Ovary (tissue), 9 donors: Measurements from ENCODE around the gene LRRC46. TPM values are rescaled to one million over a fixed set of nuclear protein-coding genes. Genes with fewer than 3 reads are reported as not detected.

ENCODE experiments used
- DNase-seq, 5 donors: peaks; one replicate each; pipeline ENCODE4 v3.0.0-alpha.2; 2019 to 2020
- H3K27ac ChIP-seq, 2 donors: fragments of 200-600 bp; one replicate each; pipeline versions ENCODE4 v1.5.1 to v1.8.0; 2019 to 2022
- H3K27me3 ChIP-seq: fragments of 200-600 bp; one replicate; pipeline ENCODE4 v1.8.0; 2022
- H3K36me3 ChIP-seq: fragments of 200-600 bp; sonication (generic); one replicate; pipeline ENCODE4 v1.5.1; 2019
- H3K4me1 ChIP-seq: one replicate; pipeline ENCODE4 v1.8.1; 2013; ENCODE audit warnings: mild to moderate bottlenecking, moderate library complexity; ENCODE audit not compliant: insufficient read depth
- H3K4me3 ChIP-seq: fragments of 200-600 bp; sonication (generic); one replicate; pipeline ENCODE4 v1.5.1; 2017
- H3K9me3 ChIP-seq, 2 donors: fragments of 200-600 bp in 1 of 2; sonication (generic) in 1 of 2; one replicate each; pipeline versions ENCODE4 v1.5.1 to v1.8.1; 2013 to 2019; ENCODE audit warnings: mild to moderate bottlenecking in 1 of 2, moderate library complexity in 1 of 2
- CTCF ChIP-seq, 3 donors: fragments of 450-650 bp in 2 of 3; fragments of 200-600 bp in 1 of 3; IDR thresholded peaks; one replicate each; pipeline versions ENCODE4 v1.5.1 to v1.8.0; 2016 to 2022; ENCODE audit warnings: antibody characterized with exemption in 3 of 3, mild to moderate bottlenecking in 1 of 3
- EP300 ChIP-seq: sonication (generic); formaldehyde crosslinking; IDR thresholded peaks from one replicate; pipeline ENCODE4 v1.6.1; 2017; ENCODE audit warnings: antibody characterized with exemption
- POLR2A ChIP-seq: fragments of 450-650 bp; IDR thresholded peaks from one replicate; pipeline ENCODE4 v1.6.1; 2017; ENCODE audit warnings: antibody characterized with exemption, mild to moderate bottlenecking, moderate library complexity
- WGBS, 3 donors: extraction: QIAGEN DNeasy Blood & Tissue Kit in 1 of 3; methylation state at CpG; one replicate each; pipeline versions ENCODE4 v1.1.5 to v1.1.7; 2013 to 2017; 5-methylcytosine and 5-hydroxymethylcytosine counted together
- intact Hi-C, 4 donors: fragments of 100-400 bp; cut with DNase I; formaldehyde crosslinking; loops; one replicate each; pipeline versions ENCODE4 v1.11.0 to v1.15.1; 2022 to 2023
- polyA plus RNA-seq, 2 donors: library from polyadenylated mRNA; stranded (reverse); fragments of 200-250 nt in 1 of 2; fragments of 350-450 nt in 1 of 2; fragmentation: Illumina TruSeq in 1 of 2; extraction: RNeasy Lipid Tissue Mini Kit (QIAGEN cat#74804) in 1 of 2; gene quantifications; one replicate each; pipeline ENCODE4 v1.2.3, GENCODE V29; 2013 to 2014
- total RNA-seq, 7 donors: library from RNA; depleted of rRNA in 2 of 7; stranded (reverse); fragments of >200 nt in 2 of 7; fragmentation: NEBNext Ultra II Directional in 3 of 7; extraction: Animal tissue kit (Norgen Biotek cat#: 25700) in 3 of 7; gene quantifications; one replicate each; pipeline versions ENCODE4 v1.1.0 to v1.2.4, GENCODE V29; 2016 to 2023
- donor health status: DM: no; HTN: no; CAD: no; lungs with moderate emphysema.
- donor health status: DM: no; HTN: no; CAD: no.
- donor health status: Bipolar disorder and iron deficiency.
- donor health status: DM: yes; HTN: yes; CAD: no.
- donor health status: DM: no; HTN: no; CAD: no.
- donor health status: DM: yes; HTN: yes; CAD: no.

The LRRC46 gene
- total and polyA plus RNA-seq, 9 donors, result 0.31 to 17.1 (median 1.2) TPM

GRCh38 chr17:47860386-47860785 is 28.9 kb downstream of the LRRC46 start:
- Histone ChIP-seq H3K4me3 (no peak overlapping the region), H3K9me3 (no peaks in the 10 kb centered on the region), H3K4me1 (no peaks in the 10 kb centered on the region), H3K36me3 (no peaks in the 10 kb centered on the region), H3K27ac (no peak overlapping the region), H3K27me3 (no peaks in the 10 kb centered on the region)
- intact Hi-C loops, result no loop called here
- TF ChIP-seq CTCF (IDR thresholded peaks at IDR 0.05), result no peak
- TF ChIP-seq POLR2A, result no peak
- TF ChIP-seq EP300, result no peak
- WGBS, 3 donors, result 84 to 90% (median 84%) methylated on average over 5 of the region's 5 CpGs
- no peak for DNase-seq

- 51 to 65% (median 65%) methylated on average over 7 of the region's 7 CpGs for WGBS, 3 donors
Measured at GRCh38 chr17:47862621-47863440, 31.4 kb downstream of the LRRC46 start.

GRCh38 chr17:47864791-47865216 is 33.3 kb downstream of the LRRC46 start:
- DNase-seq, result no peak
- H3K27ac ChIP-seq, result no peak overlapping the region
- no peaks in the 10 kb centered on the region for H3K9me3 ChIP-seq
- no peak for TF ChIP-seq EP300
- no peak for TF ChIP-seq CTCF (IDR thresholded peaks at IDR 0.05)
- no peak for TF ChIP-seq POLR2A
- H3K36me3 ChIP-seq, result no peaks in the 10 kb centered on the region
- H3K27me3 ChIP-seq, result no peaks in the 10 kb centered on the region
- H3K4me3 ChIP-seq, result no peak overlapping the region
- no peaks in the 10 kb centered on the region for H3K4me1 ChIP-seq
- intact Hi-C loops, result no loop called here
- 35 to 44% (median 38%) methylated on average over 7 of the region's 7 CpGs for WGBS, 3 donors

More at GRCh38 chr17:47862621-47863440, 31.4 kb downstream of the LRRC46 start:
- no peaks in the 10 kb centered on the region for H3K4me1 ChIP-seq
- H3K27me3 ChIP-seq, result no peaks in the 10 kb centered on the region
- no peaks in the 10 kb centered on the region for H3K9me3 ChIP-seq
- H3K4me3 ChIP-seq, result no peak overlapping the region
- no peak for DNase-seq
- TF ChIP-seq CTCF (IDR thresholded peaks at IDR 0.05) (no peak), EP300 (no peak), POLR2A (no peak)
- H3K27ac ChIP-seq, result no peak overlapping the region
- no peaks in the 10 kb centered on the region for H3K36me3 ChIP-seq
- intact Hi-C loops, result no loop called here

GRCh38 chr17:47866941-47867340 is 35.5 kb downstream of the LRRC46 start:
- TF ChIP-seq POLR2A, result no peak
- TF ChIP-seq EP300, result no peak
- no peak for TF ChIP-seq CTCF (IDR thresholded peaks at IDR 0.05)
- Histone ChIP-seq H3K36me3 (no peaks in the 10 kb centered on the region), H3K27me3 (no peaks in the 10 kb centered on the region), H3K4me1 (no peaks in the 10 kb centered on the region), H3K4me3 (no peak overlapping the region), H3K27ac (no peak overlapping the region), H3K9me3 (no peaks in the 10 kb centered on the region)
- WGBS, 3 donors, result 67 to 75% (median 69%) methylated on average over 20 of the region's 20 CpGs
- intact Hi-C loops, result no loop called here
- DNase-seq, result no peak
